ENCODE measurements around the gene TNFSF10.
A peak's percentile ranks its signal among the peaks of the same experiment; 100 is the strongest.

Gene TNFSF10

DNA sequence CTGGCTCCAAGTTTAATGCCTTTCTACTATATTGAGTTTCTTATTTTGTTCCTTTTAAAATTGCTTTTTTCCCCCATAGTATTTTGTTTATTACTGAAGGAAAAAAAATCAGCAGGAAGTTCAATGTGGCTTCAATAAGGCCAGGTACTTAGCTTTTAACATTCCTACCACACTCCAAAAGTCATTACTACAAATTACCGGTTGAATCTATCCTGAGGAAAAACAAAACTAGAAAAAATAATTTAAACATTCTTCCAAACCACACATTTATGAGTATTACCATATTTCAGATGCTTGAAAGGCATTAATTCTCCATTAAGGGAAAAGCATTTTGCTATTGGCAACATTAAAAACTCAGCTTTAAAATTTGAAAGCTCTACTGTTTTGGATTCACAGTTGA lies 20.2 kb upstream of the TNFSF10 start:
- DNase-seq, result no peak

DNA sequence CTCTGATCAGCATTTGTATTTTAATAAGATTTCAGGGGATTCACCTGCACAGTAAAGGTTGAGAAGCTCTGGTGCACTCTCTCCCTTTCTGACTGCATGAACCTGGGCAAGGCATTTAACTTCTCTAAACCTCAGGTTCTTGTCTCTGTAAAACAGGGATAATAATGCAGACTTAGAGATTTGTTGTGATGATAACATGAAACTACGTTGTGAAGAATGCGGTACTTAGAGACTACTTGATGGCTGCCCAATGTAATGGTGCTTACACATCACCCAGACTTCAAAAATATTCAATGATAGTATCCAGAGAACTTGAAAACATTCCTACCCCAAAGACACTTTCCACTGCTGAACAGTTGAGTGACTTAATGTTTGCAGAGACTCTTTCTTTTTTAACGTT lies 19.8 kb upstream of the TNFSF10 start:
- DNase-seq, result no peak

DNA sequence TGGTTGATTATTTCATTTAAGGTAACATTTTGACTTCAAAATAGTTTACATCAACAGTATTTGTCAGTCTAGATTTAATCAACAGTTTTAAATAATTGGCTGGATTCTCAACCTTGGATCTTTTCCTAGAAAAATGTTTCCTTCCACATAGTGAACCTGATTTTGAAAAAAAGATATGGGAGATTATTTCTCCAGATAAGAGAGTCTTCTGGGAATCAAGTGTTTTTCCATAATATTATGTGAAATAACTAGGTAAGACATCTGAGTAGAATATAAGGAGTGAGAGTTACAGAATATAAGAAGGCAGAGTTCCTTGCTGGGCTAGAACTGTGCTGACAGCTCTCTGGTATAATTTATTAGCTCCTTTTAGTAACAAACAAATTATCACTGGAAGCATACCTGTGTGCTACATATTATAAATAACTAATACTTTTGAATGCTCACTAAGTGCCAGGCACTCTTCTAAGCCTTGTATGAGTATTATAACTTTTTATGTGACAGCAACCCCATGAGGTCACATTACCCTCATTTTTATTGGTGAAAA lies 18.8 kb upstream of the TNFSF10 start:
- no peak for DNase-seq

- no peak for DNase-seq
Measured at GRCh38 chr3:172540049-172540448, 16.8 kb upstream of the TNFSF10 start.

DNA sequence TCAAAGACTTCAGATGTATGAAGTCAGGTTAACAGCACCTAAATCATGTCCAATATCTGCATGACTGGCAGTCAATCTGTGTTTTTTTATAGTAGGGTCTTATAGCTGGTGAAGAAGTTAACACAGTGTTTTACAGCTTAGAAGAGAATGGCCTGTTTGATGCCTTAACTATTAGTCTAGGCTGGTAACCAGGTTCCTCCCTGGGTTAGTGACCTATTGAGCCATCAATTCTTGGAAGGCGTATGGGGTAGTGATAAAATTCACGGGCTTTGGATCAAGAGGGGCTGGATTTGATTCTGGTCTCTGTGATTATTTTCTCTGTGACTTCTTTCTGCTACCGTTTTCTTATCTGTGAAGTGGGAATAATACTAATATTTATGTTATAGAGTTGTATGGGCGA lies 16.0 kb upstream of the TNFSF10 start:
- no peak for DNase-seq

DNA sequence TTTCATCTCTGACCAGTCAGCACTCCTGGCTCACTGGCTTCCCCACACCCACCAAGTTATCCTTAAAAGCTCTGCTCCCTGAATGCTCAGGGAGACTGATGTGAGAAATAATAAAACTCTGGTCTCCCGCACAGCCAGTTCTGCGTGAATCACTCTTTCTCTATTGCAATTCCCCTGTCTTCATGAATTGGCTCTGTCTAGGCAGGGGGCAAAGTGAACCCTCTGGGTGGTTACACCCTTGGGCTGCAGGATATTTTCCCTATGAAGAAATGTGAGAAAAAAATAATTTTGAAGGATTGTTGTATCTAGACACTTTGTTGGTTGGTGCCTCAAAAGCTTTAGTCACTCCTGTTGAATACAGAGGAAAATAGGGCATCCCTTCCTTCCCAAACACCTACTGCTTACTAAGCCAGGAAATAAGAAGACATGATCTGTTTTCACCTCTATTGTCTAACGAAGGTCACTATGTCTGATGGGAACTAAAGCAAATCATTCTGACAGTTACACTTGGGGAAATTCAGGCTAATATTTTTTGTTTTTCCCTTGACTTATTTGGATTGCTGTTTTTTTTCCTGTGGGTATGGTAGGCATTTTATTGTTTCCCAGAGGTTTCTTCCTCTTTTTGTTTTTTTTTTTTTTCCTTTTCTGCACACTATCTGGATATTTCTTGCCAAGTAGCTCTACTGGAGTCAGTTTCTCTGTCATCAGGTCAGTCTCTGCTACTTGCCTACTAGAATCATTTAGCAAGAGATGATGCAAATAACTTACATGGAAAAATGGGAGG lies 15.3 kb upstream of the TNFSF10 start:
- no peak for DNase-seq

GRCh38 chr3:172537507-172538158 lies 14.4 kb upstream of the TNFSF10 start:
- DNase-seq, result no peak

- no peak for DNase-seq
Measured at GRCh38 chr3:172536993-172537419, 13.8 kb upstream of the TNFSF10 start.

GRCh38 chr3:172536505-172536904 lies 13.3 kb upstream of the TNFSF10 start:
- DNase-seq, result no peak

DNA sequence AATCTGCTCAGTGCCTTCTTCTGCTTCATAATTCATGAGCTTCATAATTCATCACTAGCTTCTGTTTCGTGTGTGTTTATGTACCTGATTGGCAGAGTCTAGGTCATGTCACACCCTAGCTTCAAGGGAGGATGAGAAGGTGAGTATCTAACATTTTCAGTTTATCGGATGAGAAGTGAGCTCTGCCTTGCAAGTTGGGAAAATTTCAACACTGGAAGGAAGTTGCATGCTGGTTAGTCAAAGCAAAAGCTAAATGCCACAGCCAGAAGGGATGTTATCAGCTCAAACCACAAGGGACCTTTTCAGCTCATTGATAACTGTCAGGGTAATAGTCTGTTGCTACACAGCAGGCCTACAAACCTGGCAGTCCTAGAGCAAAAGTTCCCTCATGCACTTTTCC lies 7.3 kb upstream of the TNFSF10 start:
- peak; percentile 52 for DNase-seq

GRCh38 chr3:172530101-172530561 lies 6.9 kb upstream of the TNFSF10 start:
- no peak for DNase-seq

DNA sequence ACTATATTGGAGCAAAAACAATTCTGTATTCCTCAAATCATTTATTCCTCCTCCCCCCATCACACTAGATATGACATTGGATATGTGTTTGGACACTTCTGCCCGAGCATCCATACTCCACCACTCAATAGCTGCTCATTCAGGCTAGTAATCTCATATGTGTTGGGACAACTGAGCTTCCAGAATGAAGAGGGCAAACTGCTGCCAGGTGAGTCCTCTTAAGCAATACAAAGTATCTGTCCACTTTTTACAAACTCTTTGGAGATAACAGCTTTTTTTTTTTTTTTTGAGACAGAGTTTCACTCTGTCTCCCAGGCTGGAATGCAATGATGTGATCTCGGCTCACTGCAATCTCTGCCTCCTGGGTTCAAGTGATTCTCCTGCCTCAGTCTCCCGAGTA lies 5.4 kb upstream of the TNFSF10 start:
- no peak for DNase-seq

GRCh38 chr3:172527306-172527705 lies 4.1 kb upstream of the TNFSF10 start:
- DNase-seq, result no peak

DNA sequence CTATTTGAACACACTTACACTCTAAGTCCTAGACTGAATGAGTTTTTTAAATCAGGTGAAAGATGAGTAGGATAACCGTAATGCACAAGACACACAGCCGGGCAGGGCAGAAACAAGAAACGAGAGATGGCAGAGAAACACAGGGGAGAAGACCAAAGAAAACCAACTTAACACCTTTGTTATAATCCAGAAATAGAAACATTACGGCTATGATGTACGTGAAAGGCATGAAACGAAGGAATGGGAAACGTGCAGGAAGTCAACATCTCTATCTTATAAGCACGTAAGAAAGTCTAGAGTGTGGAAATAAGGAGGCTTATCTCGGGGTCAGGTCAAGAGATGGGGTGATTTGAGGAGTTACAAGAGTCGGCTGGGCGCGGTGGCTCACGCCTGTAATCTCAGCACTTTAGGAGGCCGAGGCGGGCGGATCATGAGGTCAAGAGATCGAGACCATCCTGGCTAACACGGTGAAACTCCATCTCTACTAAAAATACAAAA lies 1.9 kb upstream of the TNFSF10 start:
- DNase-seq, result no peak

GRCh38 chr3:172524611-172525010 lies 1.4 kb upstream of the TNFSF10 start:
- DNase-seq, result no peak

DNA sequence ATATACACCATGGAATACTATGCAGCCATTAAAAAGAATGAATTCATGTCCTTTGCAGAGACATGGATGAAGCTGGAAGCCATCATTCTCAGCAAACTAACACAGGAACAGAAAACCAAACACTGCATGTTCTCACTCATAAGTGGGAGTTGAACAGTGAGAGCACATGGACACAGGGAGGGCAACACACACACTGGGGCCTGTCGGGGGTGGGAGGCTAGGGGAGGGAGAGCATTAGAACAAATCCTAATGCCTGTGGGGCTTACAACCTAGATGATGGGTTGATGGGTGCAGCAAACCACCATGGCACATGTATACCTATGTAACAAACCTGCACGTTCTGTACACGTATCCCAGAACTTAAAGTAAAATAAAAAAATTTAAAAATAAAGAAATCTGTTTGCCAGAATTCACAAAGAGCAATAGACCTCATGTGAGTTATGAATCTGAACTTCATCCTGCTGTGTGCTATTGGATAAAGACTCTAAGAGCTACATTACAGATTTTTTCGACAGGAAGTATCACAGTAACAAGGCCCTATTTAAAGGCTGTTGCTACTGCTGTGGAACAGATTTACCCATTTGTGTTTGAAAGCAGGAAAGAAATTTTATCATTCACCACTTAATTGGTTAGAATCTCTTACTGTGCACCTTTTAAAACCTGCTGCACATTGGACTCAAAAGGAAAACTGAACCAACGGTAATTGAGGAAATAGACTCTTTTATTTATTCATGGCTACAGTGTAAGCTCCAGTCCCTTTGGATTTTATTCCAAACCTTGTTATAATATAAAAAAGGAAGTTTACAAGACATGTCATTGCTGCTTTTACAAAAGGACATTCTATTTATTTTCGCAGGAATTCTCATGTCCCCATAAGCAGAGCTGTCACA lies 1.1 kb downstream of the TNFSF10 start:
- peak; percentile 43 for DNase-seq

DNA sequence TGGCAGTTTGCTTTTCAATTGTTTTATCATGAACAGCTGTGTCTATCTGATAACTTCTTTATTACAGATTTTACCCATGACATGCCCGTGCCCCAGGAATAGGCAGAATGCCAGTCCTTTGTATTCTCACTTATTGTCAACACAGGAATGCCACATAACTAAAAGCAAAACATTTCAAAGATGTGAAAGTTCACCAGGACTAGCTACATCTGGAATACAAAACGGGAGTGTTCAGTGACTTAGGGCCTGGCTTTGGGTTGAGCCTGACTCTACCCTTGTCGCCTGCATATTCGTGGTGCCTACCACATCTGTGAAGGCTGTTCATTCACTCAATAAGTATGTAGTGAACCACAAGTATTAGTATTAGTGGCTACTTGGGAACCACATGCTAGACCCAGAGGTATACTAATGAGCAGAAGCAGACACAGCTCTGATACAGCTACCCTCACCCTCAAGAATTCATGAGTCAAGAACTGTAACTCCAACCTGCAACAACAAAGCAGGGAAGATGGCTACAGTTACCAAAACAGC lies 2.9 kb downstream of the TNFSF10 start:
- DNase-seq, result peak; percentile 36

DNA sequence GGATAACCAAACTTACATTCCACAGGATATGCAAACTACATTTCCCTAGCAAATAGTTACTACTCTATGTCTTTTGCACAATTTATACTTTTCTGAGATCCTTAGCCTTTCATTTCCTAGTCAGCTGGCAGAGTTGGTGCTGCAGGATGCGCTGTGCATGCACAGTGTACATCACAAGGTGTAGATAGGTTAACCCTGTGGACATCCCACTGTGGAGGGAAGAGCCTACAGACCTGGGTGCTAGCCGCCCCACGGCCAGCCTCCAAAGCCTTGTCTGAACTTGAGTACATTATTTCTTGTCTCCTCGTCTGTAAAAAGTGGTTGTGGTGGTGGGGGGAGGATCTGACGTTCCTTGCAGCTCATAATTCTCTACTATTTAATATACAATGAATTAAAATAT lies 3.5 kb downstream of the TNFSF10 start:
- no peak for DNase-seq

GRCh38 chr3:172518929-172519640 lies 4.1 kb downstream of the TNFSF10 start:
- DNase-seq, result no peak

DNA sequence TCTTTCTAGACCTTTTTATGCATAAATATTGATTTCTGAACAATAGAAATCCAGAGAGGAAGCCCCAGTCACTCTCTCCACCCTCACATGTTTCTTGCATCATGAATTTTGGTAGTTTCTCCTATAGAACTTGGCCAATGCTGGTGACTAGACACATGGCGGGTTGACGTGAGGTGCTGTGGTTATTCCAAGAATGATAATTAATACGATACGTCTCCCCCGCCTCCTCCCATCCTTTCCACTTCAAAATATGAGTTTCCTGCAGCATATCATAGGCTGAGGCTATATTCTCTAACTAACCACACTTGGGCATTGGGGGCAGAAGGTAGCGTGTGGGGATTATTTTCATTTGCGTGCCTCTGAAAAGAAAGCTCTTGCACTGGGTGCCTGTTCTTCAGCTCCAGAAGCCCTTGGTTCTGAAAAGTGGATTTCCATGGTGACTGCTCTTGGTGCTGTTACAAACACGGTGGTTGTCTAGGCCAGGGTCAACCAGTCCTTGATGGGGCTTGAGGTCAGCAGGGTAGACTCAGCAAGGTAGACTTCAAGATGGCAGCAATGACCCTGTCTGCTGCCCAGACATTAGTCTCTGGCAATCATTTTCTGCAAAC lies 5.3 kb downstream of the TNFSF10 start:
- peak; percentile 63 for DNase-seq

All from CD4-positive, alpha-beta T cell treated with Interleukin-10 for 1 hour (primary cell).